H9 (cell line): Measurements from ENCODE around the gene ARHGDIB. TPM values are rescaled to one million over a fixed set of nuclear protein-coding genes. Genes with fewer than 3 reads are reported as not detected.
A peak's percentile ranks its signal among the peaks of the same experiment; 100 is the strongest.

ENCODE experiments used
- DNase-seq: peaks from one replicate; pipeline ENCODE4 v3.0.0-alpha.2; 2017
- H2AFZ ChIP-seq: one replicate; pipeline ENCODE4 v1.6.1; 2013; ENCODE audit warnings: mild to moderate bottlenecking, low read length, control low read depth, moderate library complexity
- H2AK5ac ChIP-seq: 2 replicates; pipeline ENCODE4 v1.6.1; 2013; ENCODE audit warnings: low read length, control low read depth, mixed read lengths; ENCODE audit not compliant: insufficient read length
- H2BK120ac ChIP-seq: one replicate; pipeline ENCODE4 v1.6.1; 2013; ENCODE audit warnings: low read depth, mild to moderate bottlenecking, low read length, control low read depth, inconsistent platforms; ENCODE audit not compliant: poor library complexity, severe bottlenecking
- H2BK12ac ChIP-seq: 2 replicates; pipeline ENCODE4 v1.6.1; 2013; ENCODE audit warnings: low read length, control low read depth, mixed read lengths, low read depth; ENCODE audit not compliant: insufficient read length
- H2BK15ac ChIP-seq: 2 replicates; pipeline ENCODE4 v1.6.1; 2013; ENCODE audit warnings: low read depth, low read length, control low read depth
- H2BK20ac ChIP-seq: one replicate; pipeline ENCODE4 v1.6.1; 2013; ENCODE audit warnings: low read depth, mild to moderate bottlenecking, low read length, control low read depth, inconsistent platforms; ENCODE audit not compliant: poor library complexity, severe bottlenecking
- H2BK5ac ChIP-seq: 2 replicates; pipeline ENCODE4 v1.6.1; 2013; ENCODE audit warnings: low read length, control low read depth, mixed read lengths; ENCODE audit not compliant: insufficient read length
- H3K14ac ChIP-seq: 2 replicates; pipeline ENCODE4 v1.6.1; 2013; ENCODE audit warnings: low read length, control low read depth; ENCODE audit not compliant: insufficient read depth
- H3K18ac ChIP-seq: 2 replicates; pipeline ENCODE4 v1.6.1; 2013; ENCODE audit warnings: low read depth, mild to moderate bottlenecking, mixed read lengths, low read length, control low read depth; ENCODE audit not compliant: insufficient read length
- H3K23ac ChIP-seq: 2 replicates; pipeline ENCODE4 v1.6.1; 2013; ENCODE audit warnings: low read length, control low read depth, mixed read lengths, low read depth; ENCODE audit not compliant: insufficient read length
- H3K23me2 ChIP-seq: 2 replicates; pipeline ENCODE4 v1.6.1; 2013; ENCODE audit warnings: low read depth, mild to moderate bottlenecking, mixed read lengths, low read length, control low read depth; ENCODE audit not compliant: insufficient read length, poor library complexity, severe bottlenecking
- H3K27ac ChIP-seq: 2 replicates; pipeline ENCODE4 v1.5.1; 2013; ENCODE audit warnings: low read length, control low read depth, mixed read lengths, low read depth; ENCODE audit not compliant: insufficient read length
- H3K27me3 ChIP-seq: 2 replicates; pipeline ENCODE4 v1.6.1; 2013; ENCODE audit warnings: low read length, control low read depth, inconsistent platforms; ENCODE audit not compliant: insufficient read depth
- H3K4ac ChIP-seq: 2 replicates; pipeline ENCODE4 v1.6.1; 2013; ENCODE audit warnings: low read depth, mild to moderate bottlenecking, control low read depth, inconsistent platforms, low read length, moderate library complexity
- H3K4me1 ChIP-seq: 2 replicates; pipeline ENCODE4 v1.6.1; 2013; ENCODE audit warnings: low read length, control low read depth, inconsistent platforms; ENCODE audit not compliant: insufficient read depth
- H3K4me2 ChIP-seq: 2 replicates; pipeline ENCODE4 v1.6.1; 2013; ENCODE audit warnings: low read length, control low read depth, mixed read lengths; ENCODE audit not compliant: insufficient read length, insufficient read depth
- H3K56ac ChIP-seq: 2 replicates; pipeline ENCODE4 v1.6.1; 2013; ENCODE audit warnings: low read depth, mild to moderate bottlenecking, mixed read lengths, low read length, control low read depth; ENCODE audit not compliant: insufficient read length
- H3K79me1 ChIP-seq: 2 replicates; pipeline ENCODE4 v1.6.1; 2013; ENCODE audit warnings: low read depth, mild to moderate bottlenecking, moderate library complexity, low read length, control low read depth, inconsistent platforms; ENCODE audit not compliant: insufficient read depth, poor library complexity, severe bottlenecking
- H3K79me2 ChIP-seq: 2 replicates; pipeline ENCODE4 v1.6.1; 2013; ENCODE audit warnings: low read length, control low read depth, inconsistent platforms; ENCODE audit not compliant: insufficient read depth
- H3K9ac ChIP-seq: 2 replicates; pipeline ENCODE4 v1.6.1; 2013; ENCODE audit warnings: low read length, control low read depth, mixed read lengths; ENCODE audit not compliant: insufficient read length; ENCODE audit errors: extremely low read depth
- H3K9me3 ChIP-seq: one replicate; pipeline ENCODE4 v1.6.1; 2013; ENCODE audit warnings: low read depth, low read length, inconsistent platforms; ENCODE audit not compliant: control insufficient read depth
- H3T11ph ChIP-seq: one replicate; pipeline ENCODE4 v1.6.1; 2013; ENCODE audit warnings: mild to moderate bottlenecking, low read length, control low read depth, inconsistent platforms
- H4K20me1 ChIP-seq: one replicate; pipeline ENCODE4 v1.6.1; 2013; ENCODE audit not compliant: control insufficient read depth, insufficient read length, insufficient read depth
- H4K5ac ChIP-seq: 2 replicates; pipeline ENCODE4 v1.6.1; 2013; ENCODE audit warnings: low read depth, mild to moderate bottlenecking, mixed read lengths, low read length, control low read depth; ENCODE audit not compliant: insufficient read length
- H4K8ac ChIP-seq: replicated peaks from 2 replicates; pipeline ENCODE4 v1.6.1; 2013; ENCODE audit warnings: low read length, control low read depth, mixed read lengths, low read depth; ENCODE audit not compliant: insufficient read length
- H4K91ac ChIP-seq: 2 replicates; pipeline ENCODE4 v1.6.1; 2013; ENCODE audit warnings: low read depth, mild to moderate bottlenecking, moderate library complexity, mixed read lengths, low read length, control low read depth; ENCODE audit not compliant: insufficient read length
- H3K27ac Mint-ChIP-seq, 3 experiments: 2 replicates in 2 of 3; 3 replicates in 1 of 3; pipeline ENCODE4 v1.8.0; 2020 to 2021; ENCODE audit warnings: mixed read lengths in 3 of 3, mild to moderate bottlenecking in 1 of 3, moderate library complexity in 1 of 3
- H3K27me3 Mint-ChIP-seq: 2 replicates; pipeline ENCODE4 v1.8.0; 2021; ENCODE audit warnings: low read depth, mild to moderate bottlenecking, moderate library complexity, mixed read lengths
- H3K36me3 Mint-ChIP-seq, 3 experiments: 2 replicates in 2 of 3; 3 replicates in 1 of 3; pipeline ENCODE4 v1.8.0; 2020 to 2021; ENCODE audit warnings: low read depth in 3 of 3, mixed read lengths in 3 of 3; ENCODE audit not compliant: insufficient read depth in 1 of 3
- H3K4me1 Mint-ChIP-seq, 2 experiments: 2 replicates each; pipeline ENCODE4 v1.8.0; 2020; ENCODE audit warnings: mixed read lengths in 2 of 2
- H3K4me3 Mint-ChIP-seq, 2 experiments: 2 replicates in 1 of 2; 3 replicates in 1 of 2; pipeline ENCODE4 v1.8.0; 2020 to 2021; ENCODE audit warnings: mild to moderate bottlenecking in 2 of 2, mixed read lengths in 2 of 2, moderate library complexity in 1 of 2
- H3K9me3 Mint-ChIP-seq, 2 experiments: 2 replicates in 1 of 2; 3 replicates in 1 of 2; pipeline ENCODE4 v1.8.0; 2020; ENCODE audit warnings: mild to moderate bottlenecking in 2 of 2, mixed read lengths in 2 of 2, moderate library complexity in 1 of 2
- total RNA-seq: library from RNA; stranded (reverse); gene quantifications from 2 replicates; pipeline ENCODE4 v1.2.1, GENCODE V29; 2021
- TF ChIP-seq, protein P1 (sequence below): fragments of 200-600 bp; sonication (generic); conservative IDR thresholded peaks from 3 replicates; pipeline ENCODE4 v1.8.0; 2021; ENCODE audit warnings: antibody characterized with exemption, mild to moderate bottlenecking

The ARHGDIB gene
- total RNA-seq, 1 experiment from 2014 or later = 0.44 TPM

DNA sequence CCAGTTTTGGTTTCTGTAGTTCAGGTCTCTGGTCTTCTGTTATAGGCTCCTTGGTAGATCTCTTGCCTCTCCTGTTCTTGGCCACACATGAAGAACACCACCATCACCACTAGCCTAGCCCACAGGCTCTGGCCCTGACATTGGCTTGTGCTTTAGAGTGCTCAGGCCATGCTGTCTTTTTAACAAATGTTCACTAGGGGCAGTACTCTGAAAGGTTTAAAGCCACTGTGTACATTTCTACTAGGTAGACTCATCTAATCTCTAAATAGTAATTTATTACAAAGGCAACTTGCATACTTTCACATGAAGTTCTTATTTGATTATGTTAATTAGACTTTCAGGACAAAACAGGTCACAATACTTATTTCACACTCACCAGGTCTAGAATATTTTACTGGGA is 49.8 kb upstream of the ARHGDIB start:
- Histone ChIP-seq H3K4me1 (no peaks in the 10 kb centered on the region), H3K23ac (no peak overlapping the region), H4K20me1 (no peaks in the 10 kb centered on the region), H3K23me2 (no peaks in the 10 kb centered on the region), H3K18ac (no peak overlapping the region), H3K27ac (no peak overlapping the region), H2BK15ac (no peak overlapping the region), H4K5ac (no peak overlapping the region), H3K27me3 (no peaks in the 10 kb centered on the region), H3K56ac (no peak overlapping the region), H2AK5ac (no peak overlapping the region), H3K9me3 (no peaks in the 10 kb centered on the region), H2BK20ac (no peak overlapping the region), H3T11ph (no peak overlapping the region), H3K4me2 (no peak overlapping the region), H2BK12ac (no peak overlapping the region), H2BK5ac (no peak overlapping the region), H3K79me1 (no peaks in the 10 kb centered on the region), H2BK120ac (no peak overlapping the region), H3K9ac (no peak overlapping the region), H4K91ac (no peak overlapping the region), H2AFZ (no peak overlapping the region), H3K79me2 (no peaks in the 10 kb centered on the region), H3K4ac (no peak overlapping the region), H4K8ac (no peak overlapping the region), H3K14ac (no peak overlapping the region)
- H3K27ac Mint-ChIP-seq = no peak overlapping the region
- no peaks in the 10 kb centered on the region for H3K4me1 Mint-ChIP-seq
- TF ChIP-seq, protein P1, sequence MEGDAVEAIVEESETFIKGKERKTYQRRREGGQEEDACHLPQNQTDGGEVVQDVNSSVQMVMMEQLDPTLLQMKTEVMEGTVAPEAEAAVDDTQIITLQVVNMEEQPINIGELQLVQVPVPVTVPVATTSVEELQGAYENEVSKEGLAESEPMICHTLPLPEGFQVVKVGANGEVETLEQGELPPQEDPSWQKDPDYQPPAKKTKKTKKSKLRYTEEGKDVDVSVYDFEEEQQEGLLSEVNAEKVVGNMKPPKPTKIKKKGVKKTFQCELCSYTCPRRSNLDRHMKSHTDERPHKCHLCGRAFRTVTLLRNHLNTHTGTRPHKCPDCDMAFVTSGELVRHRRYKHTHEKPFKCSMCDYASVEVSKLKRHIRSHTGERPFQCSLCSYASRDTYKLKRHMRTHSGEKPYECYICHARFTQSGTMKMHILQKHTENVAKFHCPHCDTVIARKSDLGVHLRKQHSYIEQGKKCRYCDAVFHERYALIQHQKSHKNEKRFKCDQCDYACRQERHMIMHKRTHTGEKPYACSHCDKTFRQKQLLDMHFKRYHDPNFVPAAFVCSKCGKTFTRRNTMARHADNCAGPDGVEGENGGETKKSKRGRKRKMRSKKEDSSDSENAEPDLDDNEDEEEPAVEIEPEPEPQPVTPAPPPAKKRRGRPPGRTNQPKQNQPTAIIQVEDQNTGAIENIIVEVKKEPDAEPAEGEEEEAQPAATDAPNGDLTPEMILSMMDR = peak; percentile 59
- no peaks in the 10 kb centered on the region for H3K27me3 Mint-ChIP-seq
- no peak for DNase-seq
- no peak overlapping the region for H3K4me3 Mint-ChIP-seq
- H3K9me3 Mint-ChIP-seq = no peaks in the 10 kb centered on the region
- H3K36me3 Mint-ChIP-seq = no peaks in the 10 kb centered on the region
